Naive thymus-derived CD4-positive, alpha-beta T cell (primary cell): Measurements from ENCODE around the gene CENPQ. TPM values are rescaled to one million over a fixed set of nuclear protein-coding genes. Genes with fewer than 3 reads are reported as not detected.

Experiments
- ATAC-seq: fragments of 150-1000 bp; cut with Tn5 transposase; 2 replicates; pipeline ENCODE4 v1.10.0; 2021; ENCODE audit warnings: mild to moderate bottlenecking, moderate library complexity
- CTCF ChIA-PET: fragments of 350-600 bp; sonication (Branson Sonifier 250); formaldehyde crosslinking; loops from one replicate; lab custom pipeline; 2021; ENCODE audit warnings: antibody characterized with exemption; lab: Charles Lee
- POLR2A ChIA-PET: fragments of 350-600 bp; sonication (Branson Sonifier 250); formaldehyde crosslinking; loops from one replicate; lab custom pipeline; 2021; ENCODE audit warnings: antibody characterized with exemption, inconsistent platforms; lab: Charles Lee
- DNase-seq, 9 donors: peaks; one replicate each; pipeline versions ENCODE4 v3.0.0 to v3.0.0-alpha.2; 2020 to 2022; ENCODE audit warnings: mixed read lengths in 1 of 9
- H3K27ac ChIP-seq: one replicate; pipeline ENCODE4 v1.7.0; 2013; ENCODE audit warnings: mild to moderate bottlenecking, low read depth, low read length, moderate library complexity
- H3K27me3 ChIP-seq, 2 donors: one replicate each; pipeline ENCODE4 v1.7.0; 2013; ENCODE audit warnings: low read length in 2 of 2, mild to moderate bottlenecking in 2 of 2, moderate library complexity in 2 of 2; ENCODE audit not compliant: control insufficient read depth in 2 of 2, insufficient read depth in 2 of 2
- H3K36me3 ChIP-seq, 3 experiments: 1 replicate in 2 of 3; 2 replicates in 1 of 3; pipeline ENCODE4 v1.7.0; 2013; ENCODE audit warnings: low read length in 3 of 3, mild to moderate bottlenecking in 3 of 3, moderate library complexity in 1 of 3; ENCODE audit not compliant: insufficient read depth in 3 of 3, control insufficient read depth in 2 of 3
- H3K4me1 ChIP-seq, 2 donors: one replicate each; pipeline ENCODE4 v1.7.0; 2013; ENCODE audit warnings: low read length in 2 of 2, mild to moderate bottlenecking in 2 of 2, moderate library complexity in 1 of 2; ENCODE audit not compliant: control insufficient read depth in 2 of 2, insufficient read depth in 2 of 2
- H3K4me3 ChIP-seq: 2 replicates; pipeline ENCODE4 v1.7.0; 2013; ENCODE audit warnings: mild to moderate bottlenecking, low read length
- H3K9me3 ChIP-seq, 3 experiments: 1 replicate in 2 of 3; 2 replicates in 1 of 3; pipeline ENCODE4 v1.7.0; 2013; ENCODE audit warnings: low read length in 3 of 3; ENCODE audit not compliant: control insufficient read depth in 2 of 3
- H3K27ac Mint-ChIP-seq, 9 donors: one replicate each; pipeline ENCODE4 v1.8.0; 2020 to 2022; ENCODE audit warnings: mixed read lengths in 9 of 9, mild to moderate bottlenecking in 8 of 9, moderate library complexity in 5 of 9, inconsistent platforms in 2 of 9
- H3K27me3 Mint-ChIP-seq, 5 donors: one replicate each; pipeline ENCODE4 v1.8.0; 2021 to 2022; ENCODE audit warnings: mixed read lengths in 5 of 5, mild to moderate bottlenecking in 1 of 5
- H3K36me3 Mint-ChIP-seq, 5 donors: one replicate each; pipeline ENCODE4 v1.8.0; 2020 to 2022; ENCODE audit warnings: mixed read lengths in 5 of 5, mild to moderate bottlenecking in 3 of 5, inconsistent platforms in 1 of 5
- H3K4me1 Mint-ChIP-seq, 7 donors: one replicate each; pipeline ENCODE4 v1.8.0; 2020 to 2022; ENCODE audit warnings: mixed read lengths in 7 of 7, mild to moderate bottlenecking in 3 of 7, inconsistent platforms in 1 of 7
- H3K4me3 Mint-ChIP-seq, 10 donors: one replicate each; pipeline ENCODE4 v1.8.0; 2020 to 2022; ENCODE audit warnings: mild to moderate bottlenecking in 10 of 10, mixed read lengths in 10 of 10, moderate library complexity in 6 of 10, inconsistent platforms in 2 of 10
- H3K9me3 Mint-ChIP-seq, 11 donors: one replicate each; pipeline ENCODE4 v1.8.0; 2020 to 2022; ENCODE audit warnings: mixed read lengths in 11 of 11, mild to moderate bottlenecking in 4 of 11, inconsistent platforms in 1 of 11, moderate library complexity in 1 of 11
- intact Hi-C, 2 donors: fragments of 100-400 bp; cut with micrococcal nuclease; formaldehyde crosslinking; loops; one replicate each; pipeline ENCODE4 v1.15.1; 2023
- polyA plus RNA-seq, 2 donors: library from polyadenylated mRNA; unstranded; fragments of 300-500 nt; fragmentation: Illumina TruSeq; gene quantifications; one replicate each; pipeline ENCODE4 v1.2.3, GENCODE V29; 2021
- total RNA-seq, 6 experiments: library from RNA in 5 of 6; stranded (reverse) in 5 of 6; gene quantifications; 1 replicate in 5 of 6; 2 replicates in 1 of 6; pipeline ENCODE4 v1.2.3 and lab custom pipeline; 2021 to 2026

Gene CENPQ
- total and polyA plus RNA-seq, 7 experiments from 2014 or later = 1.2 to 11.4 (median 3.3) TPM

DNA sequence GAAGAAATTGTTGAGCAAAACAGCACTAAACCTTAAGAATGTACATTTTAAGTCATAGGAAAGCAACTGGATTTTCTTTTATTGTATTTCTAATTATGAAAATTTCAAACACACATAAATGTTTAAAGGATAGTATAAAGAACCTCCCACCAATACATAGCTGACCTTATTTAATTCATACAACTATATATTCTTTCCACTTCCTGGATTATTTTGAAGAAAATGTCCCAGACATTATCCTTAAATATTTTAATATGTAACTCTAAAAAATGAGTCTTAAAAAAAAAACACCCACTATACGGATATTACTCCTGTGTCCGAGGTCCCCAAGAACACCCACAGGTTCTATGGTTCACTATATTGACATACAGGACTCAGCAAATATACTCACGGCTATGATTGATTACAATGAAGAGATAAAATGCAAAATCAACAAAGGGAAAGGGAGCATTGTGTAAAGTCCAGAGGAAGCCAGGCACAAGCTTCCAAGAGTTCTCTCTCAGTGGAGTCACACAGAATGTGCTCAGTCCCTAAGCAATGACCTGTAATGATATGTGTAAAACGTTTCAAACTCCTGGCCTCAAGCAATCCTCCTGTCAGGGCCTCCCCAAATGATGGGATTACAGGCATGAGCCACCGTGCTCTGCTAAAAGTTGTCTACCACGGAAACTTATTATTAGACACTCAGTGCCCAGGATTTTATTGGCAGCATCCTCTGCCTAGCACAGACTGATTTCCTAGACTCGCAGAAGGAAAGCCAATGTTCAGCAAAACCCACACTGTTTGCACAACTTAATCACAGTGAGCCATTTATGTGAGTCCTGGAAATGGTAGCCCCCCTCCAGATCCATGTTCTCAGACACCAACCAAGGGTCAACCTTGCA lies 59.8 kb downstream of the CENPQ start:
- DNase-seq (no peak), ATAC-seq (no peak)
- Mint-ChIP-seq H3K9me3 (no peaks in the 10 kb centered on the region), H3K27me3 (peaks cover 0 to 10% (median 0%) of the 10 kb centered on the region in 5 donors), H3K27ac (no peak overlapping the region), H3K4me3 (no peak overlapping the region), H3K4me1 (no peaks in the 10 kb centered on the region), H3K36me3 (no peaks in the 10 kb centered on the region)
- POLR2A ChIA-PET = no interaction called here
- H3K36me3 ChIP-seq = no peaks in the 10 kb centered on the region
- no peaks in the 10 kb centered on the region for H3K4me1 ChIP-seq
- intact Hi-C loops = no loop called here
- H3K4me3 ChIP-seq = no peak overlapping the region
- no peaks in the 10 kb centered on the region for H3K9me3 ChIP-seq
- H3K27ac ChIP-seq = no peak overlapping the region
- H3K27me3 ChIP-seq = no peaks in the 10 kb centered on the region
- CTCF ChIA-PET = no interaction called here

DNA sequence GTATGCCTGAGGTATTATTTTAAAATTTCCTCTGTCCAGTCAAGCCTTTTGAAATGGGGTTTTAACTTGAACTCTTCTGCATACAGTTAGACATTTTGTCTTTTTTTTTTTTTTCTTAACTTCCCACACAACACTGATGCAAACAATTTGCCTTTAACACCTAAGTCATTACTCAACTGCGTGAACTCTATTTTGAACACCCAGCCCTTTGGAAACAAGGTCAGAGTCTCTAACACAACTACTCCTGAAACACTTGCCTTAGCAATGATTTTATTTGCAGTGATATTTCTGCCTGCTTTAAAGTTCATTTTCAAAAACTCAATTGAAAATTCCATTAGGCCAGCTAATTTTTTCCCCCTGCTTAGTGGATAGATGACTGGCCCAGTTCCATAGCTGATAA lies 60.7 kb downstream of the CENPQ start:
- Mint-ChIP-seq H3K4me1 (no peaks in the 10 kb centered on the region), H3K9me3 (no peaks in the 10 kb centered on the region), H3K27me3 (peaks cover 0 to 13% (median 4%) of the 10 kb centered on the region in 5 donors), H3K36me3 (no peaks in the 10 kb centered on the region), H3K27ac (no peak overlapping the region), H3K4me3 (no peak overlapping the region)
- POLR2A ChIA-PET = no interaction called here
- H3K4me3 ChIP-seq = no peak overlapping the region
- CTCF ChIA-PET = interaction anchor here (1.2 kb wide), 1 partner anchor 9 kb away, joined by 4 read pairs; no protein-coding TSS in a partner anchor
- no peaks in the 10 kb centered on the region for H3K36me3 ChIP-seq
- DNase-seq = no peak
- no peaks in the 10 kb centered on the region for H3K27me3 ChIP-seq
- no peak for ATAC-seq
- H3K4me1 ChIP-seq = no peaks in the 10 kb centered on the region
- intact Hi-C loops = no loop called here
- H3K9me3 ChIP-seq = no peaks in the 10 kb centered on the region
- H3K27ac ChIP-seq = no peak overlapping the region

GRCh38 chr6:49524541-49524940 lies 61.4 kb downstream of the CENPQ start:
- CTCF ChIA-PET = interaction anchor here (1.2 kb wide), 1 partner anchor 9 kb away, joined by 4 read pairs; no protein-coding TSS in a partner anchor
- POLR2A ChIA-PET = no interaction called here
- H3K36me3 Mint-ChIP-seq = no peaks in the 10 kb centered on the region
- H3K9me3 ChIP-seq = no peaks in the 10 kb centered on the region
- intact Hi-C loops = no loop called here
- no peaks in the 10 kb centered on the region for H3K4me1 Mint-ChIP-seq
- no peaks in the 10 kb centered on the region for H3K27me3 ChIP-seq
- H3K4me3 ChIP-seq = no peak overlapping the region
- H3K4me3 Mint-ChIP-seq = no peak overlapping the region
- H3K36me3 ChIP-seq = no peaks in the 10 kb centered on the region
- peaks cover 0 to 19% (median 8%) of the 10 kb centered on the region in 5 donors for H3K27me3 Mint-ChIP-seq
- no peak overlapping the region for H3K27ac Mint-ChIP-seq
- H3K27ac ChIP-seq = no peak overlapping the region
- DNase-seq (no peak), ATAC-seq (no peak)
- H3K9me3 Mint-ChIP-seq = no peaks in the 10 kb centered on the region
- no peaks in the 10 kb centered on the region for H3K4me1 ChIP-seq

DNA sequence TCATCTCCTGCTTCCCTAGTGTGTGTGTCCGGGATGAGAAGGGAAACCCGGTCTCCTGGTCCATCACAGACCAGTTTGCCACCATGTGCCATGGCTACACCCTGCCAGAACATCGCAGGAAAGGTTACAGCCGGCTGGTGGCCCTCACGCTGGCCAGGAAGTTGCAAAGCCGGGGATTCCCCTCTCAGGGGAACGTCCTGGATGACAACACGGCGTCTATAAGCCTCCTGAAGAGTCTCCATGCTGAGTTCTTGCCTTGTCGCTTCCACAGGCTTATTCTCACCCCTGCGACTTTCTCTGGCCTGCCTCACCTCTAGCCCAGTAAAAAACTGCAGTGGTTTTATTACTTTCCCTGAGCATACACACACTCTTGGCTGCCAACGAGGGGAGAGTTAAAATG lies 63.4 kb downstream of the CENPQ start:
- ChIA-PET POLR2A (no interaction called here), CTCF (interaction anchor here (0.5 kb wide), 1 partner anchor 43 kb away, joined by 3 read pairs; no protein-coding TSS in a partner anchor)
- no peaks in the 10 kb centered on the region for H3K36me3 ChIP-seq
- no peaks in the 10 kb centered on the region for H3K27me3 ChIP-seq
- ATAC-seq = no peak
- H3K4me1 ChIP-seq = no peaks in the 10 kb centered on the region
- peaks cover 8 to 16% (median 13%) of the 10 kb centered on the region in 5 donors for H3K27me3 Mint-ChIP-seq
- no peak overlapping the region for H3K27ac Mint-ChIP-seq
- intact Hi-C loops = no loop called here
- H3K4me1 Mint-ChIP-seq = no peaks in the 10 kb centered on the region
- no peak overlapping the region for H3K4me3 Mint-ChIP-seq
- no peak overlapping the region for H3K4me3 ChIP-seq
- no peaks in the 10 kb centered on the region for H3K36me3 Mint-ChIP-seq
- H3K9me3 ChIP-seq = no peaks in the 10 kb centered on the region
- no peak overlapping the region for H3K27ac ChIP-seq
- no peak for DNase-seq
- no peaks in the 10 kb centered on the region for H3K9me3 Mint-ChIP-seq

- intact Hi-C loops = no loop called here
These were observed 64.2 kb downstream of the CENPQ start for GRCh38 chr6:49527320-49527719.

GRCh38 chr6:49528571-49528970 lies 65.4 kb downstream of the CENPQ start:
- DNase-seq (no peak), ATAC-seq (no peak)
- peaks cover 0 to 5% (median 0%) of the 10 kb centered on the region in 7 donors for H3K4me1 Mint-ChIP-seq
- Histone ChIP-seq H3K4me3 (no peak overlapping the region), H3K27ac (no peak overlapping the region), H3K9me3 (no peaks in the 10 kb centered on the region), H3K4me1 (no peaks in the 10 kb centered on the region), H3K36me3 (no peaks in the 10 kb centered on the region), H3K27me3 (no peaks in the 10 kb centered on the region)
- no peak overlapping the region for H3K4me3 Mint-ChIP-seq
- H3K36me3 Mint-ChIP-seq = no peaks in the 10 kb centered on the region
- peaks cover 16 to 22% (median 17%) of the 10 kb centered on the region in 5 donors for H3K27me3 Mint-ChIP-seq
- ChIA-PET POLR2A (no interaction called here), CTCF (no interaction called here)
- no peak overlapping the region for H3K27ac Mint-ChIP-seq
- no peaks in the 10 kb centered on the region for H3K9me3 Mint-ChIP-seq
- intact Hi-C loops = no loop called here

More at GRCh38 chr6:49527320-49527719, 64.2 kb downstream of the CENPQ start:
- no peaks in the 10 kb centered on the region for H3K9me3 ChIP-seq
- H3K27ac Mint-ChIP-seq = no peak overlapping the region
- H3K4me1 ChIP-seq = no peaks in the 10 kb centered on the region
- POLR2A ChIA-PET = no interaction called here
- DNase-seq (no peak), ATAC-seq (no peak)
- CTCF ChIA-PET = no interaction called here
- no peaks in the 10 kb centered on the region for H3K9me3 Mint-ChIP-seq
- H3K27me3 ChIP-seq = no peaks in the 10 kb centered on the region
- no peak overlapping the region for H3K4me3 Mint-ChIP-seq
- H3K4me1 Mint-ChIP-seq = peaks cover 0 to 4% (median 0%) of the 10 kb centered on the region in 7 donors
- no peak overlapping the region for H3K27ac ChIP-seq
- H3K27me3 Mint-ChIP-seq = peaks cover 14 to 21% (median 16%) of the 10 kb centered on the region in 5 donors
- no peaks in the 10 kb centered on the region for H3K36me3 ChIP-seq
- no peak overlapping the region for H3K4me3 ChIP-seq
- H3K36me3 Mint-ChIP-seq = no peaks in the 10 kb centered on the region
